Parathyroid adenoma (tissue), 2 donors: ENCODE data around the gene SNRPA1.

Experiments used
- H2AFZ ChIP-seq: fragments of 300-600 bp; sonication (generic); one replicate; pipeline ENCODE4 v1.7.0; 2017; ENCODE audit warnings: antibody characterized with exemption, mild to moderate bottlenecking
- H3K27ac ChIP-seq: fragments of 300-600 bp; sonication (generic); one replicate; pipeline ENCODE4 v1.7.0; 2017
- H3K27me3 ChIP-seq: fragments of 300-600 bp; sonication (generic); one replicate; pipeline ENCODE4 v1.7.0; 2017; ENCODE audit warnings: low read length; ENCODE audit not compliant: control insufficient read depth, insufficient read depth
- H3K36me3 ChIP-seq: fragments of 300-600 bp; sonication (generic); one replicate; pipeline ENCODE4 v1.7.0; 2017; ENCODE audit warnings: low read length; ENCODE audit not compliant: control insufficient read depth, insufficient read depth
- H3K4me1 ChIP-seq: fragments of 300-600 bp; sonication (generic); one replicate; pipeline ENCODE4 v1.7.0; 2017; ENCODE audit warnings: control low read depth
- H3K4me2 ChIP-seq: fragments of 300-600 bp; sonication (generic); one replicate; pipeline ENCODE4 v1.7.0; 2017; ENCODE audit warnings: low read length
- H3K4me3 ChIP-seq: fragments of 300-600 bp; sonication (generic); one replicate; pipeline ENCODE4 v1.7.0; 2017; ENCODE audit warnings: low read depth, low read length
- H3K79me2 ChIP-seq: fragments of 300-600 bp; sonication (generic); one replicate; pipeline ENCODE4 v1.7.0; 2017; ENCODE audit warnings: control low read depth
- H3K9ac ChIP-seq: fragments of 300-600 bp; sonication (generic); one replicate; pipeline ENCODE4 v1.7.0; 2017; ENCODE audit warnings: mild to moderate bottlenecking
- H3K9me3 ChIP-seq: fragments of 300-600 bp; sonication (generic); one replicate; pipeline ENCODE4 v1.7.0; 2017; ENCODE audit warnings: low read length; ENCODE audit not compliant: control insufficient read depth
- CTCF ChIP-seq: fragments of 300-600 bp; sonication (generic); IDR thresholded peaks from one replicate; pipeline ENCODE4 v1.7.0; 2017; ENCODE audit warnings: antibody characterized with exemption, mild to moderate bottlenecking
- donor health status: primary hyperparathyroidism.

Gene SNRPA1

DNA sequence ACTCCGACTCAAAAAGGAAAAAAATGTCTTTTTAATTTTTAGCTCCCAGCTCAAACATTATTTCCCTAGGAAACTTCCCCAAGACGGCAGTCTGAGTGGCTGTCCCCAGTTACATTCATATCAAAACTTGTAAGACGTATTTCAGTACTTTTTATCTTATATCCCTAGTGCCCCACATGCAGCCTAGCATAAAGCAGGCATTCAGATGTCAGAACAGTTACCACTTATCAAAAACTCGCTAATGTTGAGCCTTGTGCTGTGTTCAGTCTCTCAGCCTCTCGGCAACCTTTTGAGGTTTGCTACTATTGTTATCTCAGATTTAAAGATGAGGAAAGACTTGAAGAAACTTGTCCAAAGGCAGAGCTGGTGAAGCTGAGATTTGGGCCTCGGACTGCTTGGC is 11.1 kb downstream of the SNRPA1 start:
- TF ChIP-seq CTCF: no peak
- no peaks in the 10 kb centered on the region for H3K9me3 ChIP-seq
- no peaks in the 10 kb centered on the region for H3K36me3 ChIP-seq
- no peaks in the 10 kb centered on the region for H3K4me1 ChIP-seq
- no peaks in the 10 kb centered on the region for H3K27me3 ChIP-seq
- H3K27ac ChIP-seq: no peak overlapping the region
- H3K4me2 ChIP-seq: no peak overlapping the region
- no peak overlapping the region for H2AFZ ChIP-seq
- no peak overlapping the region for H3K4me3 ChIP-seq
- peaks cover 13% of the 10 kb centered on the region for H3K79me2 ChIP-seq
- no peak overlapping the region for H3K9ac ChIP-seq

GRCh38 chr15:101280007-101280406 is 15.0 kb downstream of the SNRPA1 start:
- no peaks in the 10 kb centered on the region for H3K27me3 ChIP-seq
- H3K9ac ChIP-seq: no peak overlapping the region
- no peaks in the 10 kb centered on the region for H3K4me1 ChIP-seq
- TF ChIP-seq CTCF: no peak
- H3K4me2 ChIP-seq: no peak overlapping the region
- H3K27ac ChIP-seq: no peak overlapping the region
- H3K36me3 ChIP-seq: no peaks in the 10 kb centered on the region
- no peak overlapping the region for H2AFZ ChIP-seq
- no peaks in the 10 kb centered on the region for H3K9me3 ChIP-seq
- H3K4me3 ChIP-seq: no peak overlapping the region
- H3K79me2 ChIP-seq: no peaks in the 10 kb centered on the region

DNA sequence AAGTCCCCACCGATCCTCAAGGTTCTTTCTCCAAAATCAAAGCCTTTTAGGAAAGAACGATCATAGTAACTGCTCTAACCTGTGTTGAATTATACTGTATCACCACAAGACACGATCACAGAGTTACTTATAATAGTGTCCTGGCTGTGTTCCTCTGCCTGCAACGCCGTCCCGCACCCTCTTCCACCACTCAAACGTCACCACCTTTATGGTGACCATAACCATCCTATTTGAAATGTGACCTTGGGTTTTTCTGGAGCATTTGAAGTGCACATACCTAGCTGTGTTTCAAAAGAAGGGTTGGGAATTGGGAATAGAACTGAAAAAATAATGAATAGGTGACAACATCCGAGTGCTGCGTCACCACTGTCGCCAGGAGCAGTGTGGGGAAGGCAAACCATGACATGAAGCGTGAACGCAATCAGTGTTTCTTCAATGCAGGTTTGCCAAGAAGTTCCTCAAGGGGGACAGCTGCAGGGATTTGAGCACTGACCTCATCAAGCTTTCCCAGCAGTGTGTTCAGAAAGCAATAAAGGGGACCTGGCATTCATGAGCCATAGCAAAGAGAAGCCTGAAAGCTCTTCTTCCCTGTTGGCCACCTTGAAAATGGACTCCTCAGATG is 17.0 kb downstream of the SNRPA1 start:
- Histone ChIP-seq H3K4me1 (no peaks in the 10 kb centered on the region), H3K27ac (peak overlapping the region; percentile 53), H3K4me3 (peak overlapping the region; percentile 81), H2AFZ (peak overlapping the region; percentile 58), H3K4me2 (peak overlapping the region; percentile 71), H3K27me3 (no peaks in the 10 kb centered on the region), H3K79me2 (no peaks in the 10 kb centered on the region), H3K9me3 (no peaks in the 10 kb centered on the region), H3K36me3 (no peaks in the 10 kb centered on the region), H3K9ac (no peak overlapping the region)
- TF ChIP-seq CTCF: no peak

GRCh38 chr15:101277038-101277822 is 17.8 kb downstream of the SNRPA1 start, which contains the start of gene SELENOS:
SELENOS (minus strand) TSS chr15:101277485; CDS start chr15:101277417, 68 bp downstream.
- H3K4me3 ChIP-seq: peak within 1 kb of the TSS; percentile 81
- H3K4me1 ChIP-seq: no peaks in the 10 kb centered on the region
- H3K9ac ChIP-seq: no peak within 1 kb of the TSS
- no peaks in the 10 kb centered on the region for H3K27me3 ChIP-seq
- H3K79me2 ChIP-seq: no peaks in the 10 kb centered on the region
- H3K36me3 ChIP-seq: no peaks in the 10 kb centered on the region
- no peaks in the 10 kb centered on the region for H3K9me3 ChIP-seq
- H3K4me2 ChIP-seq: peak within 1 kb of the TSS; percentile 87
- H3K27ac ChIP-seq: peak within 1 kb of the TSS; percentile 64
- peak within 1 kb of the TSS; percentile 82 for H2AFZ ChIP-seq
- no peak for TF ChIP-seq CTCF
